GM18868 (cell line): ENCODE results near the gene CTIF.
A peak's percentile ranks its signal among the peaks of the same experiment; 100 is the strongest.

ENCODE experiments used
- ATAC-seq: cut with Tn5 transposase; IDR thresholded peaks from one replicate; pipeline ENCODE4 v1.9.1; 2021; ENCODE audit warnings: mild to moderate bottlenecking, moderate library complexity; ENCODE audit not compliant: unreplicated experiment

CTIF gene

GRCh38 chr18:48796491-48797205 lies 257.8 kb downstream of the CTIF start:
- no peak for ATAC-seq

- ATAC-seq, result no peak
These were observed 259.0 kb downstream of the CTIF start for GRCh38 chr18:48797841-48798255.

GRCh38 chr18:48798334-48799245 lies 259.8 kb downstream of the CTIF start:
- no peak for ATAC-seq

GRCh38 chr18:48799724-48800315 lies 261.0 kb downstream of the CTIF start:
- ATAC-seq, result no peak

- ATAC-seq, result peak; percentile 11
These were observed 261.6 kb downstream of the CTIF start for GRCh38 chr18:48800466-48800865.

- ATAC-seq, result peak; percentile 44
These were observed 262.3 kb downstream of the CTIF start for GRCh38 chr18:48800876-48801727.

GRCh38 chr18:48801728-48802542 lies 263.1 kb downstream of the CTIF start:
- no peak for ATAC-seq

GRCh38 chr18:48802543-48803290 lies 263.9 kb downstream of the CTIF start:
- no peak for ATAC-seq

- ATAC-seq, result no peak
These were observed 264.7 kb downstream of the CTIF start for GRCh38 chr18:48803518-48803917.

GRCh38 chr18:48803951-48804855 lies 265.4 kb downstream of the CTIF start:
- no peak for ATAC-seq

- ATAC-seq, result no peak
These were observed 266.2 kb downstream of the CTIF start for GRCh38 chr18:48804856-48805610.

GRCh38 chr18:48805826-48806535 lies 267.1 kb downstream of the CTIF start:
- ATAC-seq, result no peak

GRCh38 chr18:48806551-48807261 lies 267.9 kb downstream of the CTIF start:
- no peak for ATAC-seq

GRCh38 chr18:48808476-48808875 lies 269.6 kb downstream of the CTIF start:
- no peak for ATAC-seq

- ATAC-seq, result no peak
These were observed 270.5 kb downstream of the CTIF start for GRCh38 chr18:48809365-48809764.

GRCh38 chr18:48810805-48811204 lies 272.0 kb downstream of the CTIF start:
- no peak for ATAC-seq
